Thyroid gland (tissue), 4 donors: ENCODE measurements around the gene ARID3C.

Experiments
- POLR2A ChIP-seq, 2 donors: fragments of 450-650 bp; IDR thresholded peaks; one replicate each; pipeline ENCODE4 v1.6.1; 2017; ENCODE audit warnings: antibody characterized with exemption in 2 of 2, mild to moderate bottlenecking in 2 of 2, moderate library complexity in 1 of 2
- TF ChIP-seq, protein P1 (sequence below), 6 experiments: fragments of 200-600 bp in 3 of 6; fragments of 450-650 bp in 3 of 6; sonication (generic) in 3 of 6; IDR thresholded peaks; one replicate each; pipeline ENCODE4 v1.5.1; 2016 to 2019; ENCODE audit warnings: antibody characterized with exemption in 6 of 6, mild to moderate bottlenecking in 2 of 6, inconsistent platforms in 1 of 6, moderate library complexity in 1 of 6

DNA sequence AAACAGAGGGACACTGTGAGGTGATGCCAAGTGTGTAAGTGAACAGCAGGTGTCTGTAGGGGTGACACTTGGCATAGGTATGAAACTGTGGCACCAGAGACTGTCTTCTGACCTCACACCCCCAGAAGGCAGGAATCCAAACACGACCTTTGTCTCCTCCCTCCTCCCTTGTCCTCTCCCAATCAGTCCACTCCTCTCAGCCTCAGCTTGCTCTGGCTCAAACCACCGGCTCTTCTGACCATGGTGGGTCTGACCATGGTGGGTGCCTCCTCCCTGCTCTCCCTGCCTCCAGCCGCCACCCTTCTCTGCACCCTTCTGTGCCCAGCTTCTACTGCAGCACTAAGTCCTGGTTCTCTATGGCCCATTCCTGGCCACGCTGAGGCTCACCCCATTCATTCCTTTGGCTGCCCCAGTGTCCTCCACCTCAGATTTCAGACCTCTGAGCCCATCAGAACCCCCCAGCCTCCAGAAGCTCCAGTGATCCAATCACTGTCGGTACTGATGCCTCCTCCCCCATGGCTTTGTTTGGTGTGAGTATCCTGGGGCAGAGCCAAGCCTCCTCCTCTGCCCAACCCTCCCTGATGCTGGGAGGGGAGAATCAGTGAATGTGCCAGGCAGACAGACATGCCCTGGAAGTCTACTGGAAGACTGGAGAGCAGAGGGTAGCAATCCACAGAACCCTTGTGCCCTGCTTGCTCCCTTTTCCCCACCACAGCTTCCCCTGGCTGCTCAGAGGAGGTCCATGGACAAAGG lies 1.7 kb upstream of the ARID3C start:
- TF ChIP-seq, protein P1, sequence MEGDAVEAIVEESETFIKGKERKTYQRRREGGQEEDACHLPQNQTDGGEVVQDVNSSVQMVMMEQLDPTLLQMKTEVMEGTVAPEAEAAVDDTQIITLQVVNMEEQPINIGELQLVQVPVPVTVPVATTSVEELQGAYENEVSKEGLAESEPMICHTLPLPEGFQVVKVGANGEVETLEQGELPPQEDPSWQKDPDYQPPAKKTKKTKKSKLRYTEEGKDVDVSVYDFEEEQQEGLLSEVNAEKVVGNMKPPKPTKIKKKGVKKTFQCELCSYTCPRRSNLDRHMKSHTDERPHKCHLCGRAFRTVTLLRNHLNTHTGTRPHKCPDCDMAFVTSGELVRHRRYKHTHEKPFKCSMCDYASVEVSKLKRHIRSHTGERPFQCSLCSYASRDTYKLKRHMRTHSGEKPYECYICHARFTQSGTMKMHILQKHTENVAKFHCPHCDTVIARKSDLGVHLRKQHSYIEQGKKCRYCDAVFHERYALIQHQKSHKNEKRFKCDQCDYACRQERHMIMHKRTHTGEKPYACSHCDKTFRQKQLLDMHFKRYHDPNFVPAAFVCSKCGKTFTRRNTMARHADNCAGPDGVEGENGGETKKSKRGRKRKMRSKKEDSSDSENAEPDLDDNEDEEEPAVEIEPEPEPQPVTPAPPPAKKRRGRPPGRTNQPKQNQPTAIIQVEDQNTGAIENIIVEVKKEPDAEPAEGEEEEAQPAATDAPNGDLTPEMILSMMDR (IDR thresholded peaks at IDR 0.05), result no peak
- TF ChIP-seq POLR2A (IDR thresholded peaks at IDR 0.05), result no peak
